Right renal pelvis (tissue), 4 donors: ENCODE data around the gene NCAPD2. TPM values are rescaled to one million over a fixed set of nuclear protein-coding genes. Genes with fewer than 3 reads are reported as not detected.
A peak's percentile ranks its signal among the peaks of the same experiment; 100 is the strongest.

Experiments
- DNase-seq, 4 donors: peaks; one replicate each; pipeline ENCODE4 v3.0.0-alpha.2; 2013; ENCODE audit warnings: low read depth in 4 of 4, low spot score in 3 of 4, missing footprints in 1 of 4
- polyA plus RNA-seq, 4 donors: library from polyadenylated mRNA; unstranded; fragments of 120-200 nt; gene quantifications; one replicate each; pipeline ENCODE4 v1.2.1, GENCODE V29; 2013; ENCODE audit not compliant: insufficient read length in 4 of 4

The NCAPD2 gene
- polyA plus RNA-seq = 10 to 100 TPM; 57.5 to 62.5 (median 59.9) TPM

GRCh38 chr12:6493497-6494257 lies at the start of gene NCAPD2:
NCAPD2 (plus strand) TSS chr12:6494102; CDS start chr12:6495099, 997 bp downstream.
- DNase-seq = peak; percentile 81 to 92 (median 88)

- DNase-seq = no peak
Measured at GRCh38 chr12:6444704-6445688, 48.9 kb upstream of the NCAPD2 start, which contains the start of gene CD27. CD27 (plus strand) TSS chr12:6444955; CDS start chr12:6445096, 141 bp downstream.

- DNase-seq = no peak
Measured at GRCh38 chr12:6450091-6450868, 43.6 kb upstream of the NCAPD2 start.

GRCh38 chr12:6450869-6451347 lies 43.0 kb upstream of the NCAPD2 start:
- DNase-seq = no peak

GRCh38 chr12:6451348-6452244 lies 42.3 kb upstream of the NCAPD2 start, which contains the start of gene TAPBPL:
TAPBPL (plus strand) TSS chr12:6452042; CDS start chr12:6452249, 207 bp downstream.
- peak in 3 of 4 donors; percentile 67 to 84 (median 80) for DNase-seq

GRCh38 chr12:6452245-6452943 lies 41.5 kb upstream of the NCAPD2 start:
- no peak for DNase-seq

- no peak for DNase-seq
Measured at GRCh38 chr12:6452944-6453630, 40.8 kb upstream of the NCAPD2 start.

GRCh38 chr12:6457220-6457945 lies 36.5 kb upstream of the NCAPD2 start:
- DNase-seq = no peak

GRCh38 chr12:6458281-6459003 lies 35.5 kb upstream of the NCAPD2 start:
- no peak for DNase-seq

GRCh38 chr12:6459004-6459337 lies 34.9 kb upstream of the NCAPD2 start:
- no peak for DNase-seq

- no peak for DNase-seq
Measured at GRCh38 chr12:6460751-6461371, 33.0 kb upstream of the NCAPD2 start.

GRCh38 chr12:6461401-6462233 lies 32.3 kb upstream of the NCAPD2 start:
- DNase-seq = no peak

- no peak for DNase-seq
Measured at GRCh38 chr12:6462234-6462995, 31.5 kb upstream of the NCAPD2 start.

- DNase-seq = no peak
Measured at GRCh38 chr12:6463216-6463615, 30.7 kb upstream of the NCAPD2 start.

GRCh38 chr12:6463858-6464257 lies 30.0 kb upstream of the NCAPD2 start:
- no peak for DNase-seq
